CD4-positive, alpha-beta T cell treated with Interleukin-2 at 100 ng/mL for 4 hours (primary cell): Measurements from ENCODE around the gene ACP6.
"Not testable (repeated sequence)": the region's sequence is repeated elsewhere in the genome, so short reads cannot be mapped to it uniquely, and the experiment has no call there.

Source experiments
- DNase-seq: peaks from one replicate; pipeline ENCODE4 v3.0.0-alpha.2; 2020; ENCODE audit warnings: low spot score

ACP6 gene

GRCh38 chr1:147620543-147620942 is 49.8 kb downstream of the ACP6 start:
- DNase-seq, result no peak

DNA sequence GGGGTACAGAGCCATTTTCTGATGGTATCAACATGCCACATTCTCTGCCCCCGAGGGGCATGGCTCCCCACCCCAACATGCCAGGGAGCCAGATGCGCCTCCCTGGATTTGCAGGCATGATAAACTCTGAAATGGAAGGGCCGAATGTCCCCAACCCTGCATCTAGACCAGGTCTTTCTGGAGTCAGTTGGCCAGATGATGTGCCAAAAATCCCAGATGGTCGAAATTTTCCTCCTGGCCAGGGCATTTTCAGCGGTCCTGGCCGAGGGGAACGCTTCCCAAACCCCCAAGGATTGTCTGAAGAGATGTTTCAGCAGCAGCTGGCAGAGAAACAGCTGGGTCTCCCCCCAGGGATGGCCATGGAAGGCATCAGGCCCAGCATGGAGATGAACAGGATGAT is 50.6 kb downstream of the ACP6 start:
- no peak for DNase-seq

- DNase-seq, result no peak
These were observed 51.6 kb downstream of the ACP6 start for GRCh38 chr1:147618771-147619170.

DNA sequence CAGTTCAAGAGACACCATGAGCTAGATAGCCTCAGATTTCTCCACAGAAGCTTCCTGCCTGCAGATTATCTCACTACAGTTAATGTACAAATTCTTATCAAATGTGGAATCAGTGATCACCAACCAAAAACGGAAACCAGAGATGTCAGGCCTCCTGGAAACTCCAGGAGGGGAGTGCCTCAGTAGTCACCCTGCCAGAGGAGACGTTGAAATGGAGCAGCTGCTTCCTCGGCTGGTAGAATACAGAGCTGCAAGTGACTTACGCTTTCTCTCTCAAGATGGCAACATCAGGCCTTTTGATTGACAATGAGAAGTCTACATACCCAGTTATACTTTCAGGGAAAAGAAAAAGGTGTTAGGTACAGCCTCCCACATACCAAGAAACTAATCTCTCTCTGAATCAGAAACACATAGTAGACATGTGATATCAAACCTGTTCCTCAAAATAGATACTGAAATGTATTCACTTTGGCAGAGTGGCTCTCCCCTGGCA is 52.2 kb downstream of the ACP6 start:
- DNase-seq, result peak; percentile 67

- DNase-seq, result not testable (repeated sequence)
These were observed 55.4 kb downstream of the ACP6 start for GRCh38 chr1:147614966-147615365.

- no peak for DNase-seq
These were observed 56.8 kb downstream of the ACP6 start for GRCh38 chr1:147613506-147613905.

GRCh38 chr1:147612366-147612765 is 58.0 kb downstream of the ACP6 start:
- DNase-seq, result no peak

DNA sequence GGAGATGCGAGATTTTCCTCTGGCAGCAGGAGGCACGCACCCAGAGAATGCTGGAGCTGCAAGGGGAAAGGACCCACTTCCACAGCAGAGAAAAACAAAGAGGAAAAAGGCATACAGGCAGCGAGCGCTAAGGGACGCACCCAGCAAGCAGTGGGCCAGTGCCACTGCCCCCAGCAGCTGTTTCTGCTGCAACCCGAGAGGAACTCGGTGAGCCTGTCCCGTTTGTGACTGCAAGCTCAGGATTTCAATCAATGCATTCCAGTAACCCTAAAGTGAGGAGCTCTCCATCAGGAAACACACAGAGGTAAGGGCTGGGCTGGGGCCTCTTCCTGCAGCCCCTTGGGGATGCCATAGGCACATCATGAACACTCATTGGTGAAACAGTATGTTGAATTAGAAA is 58.7 kb downstream of the ACP6 start:
- no peak for DNase-seq

DNA sequence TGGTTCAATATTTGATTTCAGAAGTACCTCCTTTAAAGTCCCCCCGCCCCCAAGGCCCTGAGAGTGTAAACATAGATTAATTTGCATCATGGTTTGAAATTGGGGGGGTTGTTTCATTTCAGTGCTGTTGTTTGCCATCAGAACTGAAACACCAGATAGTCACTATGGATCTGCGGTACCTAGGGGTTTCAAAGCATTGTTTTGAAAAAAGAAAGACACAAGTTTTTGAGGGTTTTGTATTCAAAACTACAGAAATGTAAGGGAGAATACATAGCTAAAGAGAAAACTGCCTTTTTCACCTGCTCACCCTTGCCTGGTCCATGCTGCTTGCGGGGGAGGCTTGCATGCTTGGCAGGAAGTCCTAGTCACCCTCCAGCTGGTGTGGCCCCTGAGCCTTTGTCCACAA is 59.3 kb downstream of the ACP6 start:
- DNase-seq, result no peak

- DNase-seq, result no peak
These were observed 61.0 kb downstream of the ACP6 start for GRCh38 chr1:147609358-147609757.

DNA sequence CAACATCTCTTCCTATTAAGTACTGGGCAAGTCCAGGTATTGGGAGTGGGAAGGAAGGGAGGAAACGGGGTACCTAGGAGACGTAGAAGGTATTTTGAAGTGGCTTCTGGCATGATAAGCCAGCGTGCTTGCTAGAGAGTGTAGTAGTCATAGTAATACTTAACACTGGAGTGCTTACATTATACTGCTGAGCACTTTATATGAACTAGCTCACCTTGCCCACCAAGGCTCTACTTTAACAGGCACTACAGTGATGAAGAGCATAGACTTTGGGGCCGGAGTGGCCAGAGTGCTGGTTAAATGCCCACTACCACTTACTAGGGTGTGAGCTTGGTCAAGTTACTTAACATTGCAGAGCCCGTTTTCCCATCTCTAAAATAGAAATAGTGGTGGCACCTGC is 61.7 kb downstream of the ACP6 start:
- no peak for DNase-seq

DNA sequence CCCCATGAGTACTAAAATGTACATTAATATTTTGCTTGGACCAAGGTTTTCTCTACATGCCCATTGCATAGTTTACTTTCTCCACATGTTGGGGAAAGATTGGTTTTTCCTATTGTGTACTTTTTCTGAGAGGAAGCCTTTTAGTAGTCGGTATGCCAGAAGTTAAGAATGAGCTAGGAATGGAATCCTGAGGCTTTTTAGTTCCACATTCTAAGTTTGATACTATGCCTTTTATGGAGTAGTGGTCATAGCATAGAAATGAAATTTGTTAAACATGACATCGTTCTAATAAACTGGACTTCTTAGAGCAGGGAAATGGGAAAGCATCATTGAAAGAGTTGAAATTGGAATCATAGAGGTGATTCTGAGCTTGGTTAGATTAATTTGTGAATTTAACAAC is 64.7 kb downstream of the ACP6 start:
- no peak for DNase-seq

GRCh38 chr1:147603986-147604385 is 66.3 kb downstream of the ACP6 start:
- no peak for DNase-seq

GRCh38 chr1:147600119-147601111 is 69.9 kb downstream of the ACP6 start:
- DNase-seq, result no peak

DNA sequence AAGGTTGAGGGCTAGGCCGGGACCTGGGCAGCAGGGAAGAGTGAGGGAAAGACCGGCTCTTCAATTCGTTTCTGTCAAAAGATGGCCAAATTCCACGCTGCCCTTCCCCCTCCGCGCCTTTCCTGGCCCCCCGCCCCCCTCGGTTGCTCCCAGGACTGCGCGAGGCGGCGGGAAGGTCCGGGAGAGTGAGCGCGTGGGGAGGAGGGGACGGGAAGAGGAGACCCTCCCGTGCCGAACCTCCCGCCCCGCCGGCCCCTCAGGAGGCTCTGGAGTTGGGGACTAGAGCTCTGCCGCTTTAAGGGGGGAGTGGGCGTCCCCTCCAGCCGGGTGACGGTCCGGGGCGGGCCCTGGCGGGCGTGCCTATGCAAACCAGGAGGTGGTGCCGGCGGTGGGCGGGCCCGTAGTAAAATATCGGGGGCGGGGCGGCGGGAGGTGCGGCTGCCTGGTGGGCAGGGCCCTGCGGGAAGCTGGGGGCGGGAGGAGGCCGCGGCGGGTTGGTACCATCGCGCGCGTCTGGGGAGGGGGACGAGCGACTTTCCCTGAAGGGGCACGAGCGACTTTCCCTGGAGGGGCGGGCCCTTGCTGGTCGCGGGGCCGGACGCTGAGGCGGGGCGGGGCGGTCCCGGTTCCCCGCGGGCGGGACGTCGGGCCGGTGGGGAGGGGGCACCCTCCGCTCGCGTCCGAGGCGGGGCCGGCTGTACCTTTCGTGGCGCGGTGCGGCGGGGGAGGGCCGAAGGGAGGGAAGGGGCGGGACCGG is 70.8 kb downstream of the ACP6 start:
- DNase-seq, result peak; percentile 96

- DNase-seq, result peak; percentile 8
These were observed 71.5 kb downstream of the ACP6 start for GRCh38 chr1:147598621-147599361.

GRCh38 chr1:147597010-147597409 is 73.3 kb downstream of the ACP6 start:
- no peak for DNase-seq
